ENCODE measurements around the gene ACSF3. TPM values are rescaled to one million over a fixed set of nuclear protein-coding genes. Genes with fewer than 3 reads are reported as not detected.

ACSF3 gene
- total and polyA plus RNA-seq, 2 of the 4 experiments (the other 2 are of a cell fraction): 9.5 to 14.2 TPM

DNA sequence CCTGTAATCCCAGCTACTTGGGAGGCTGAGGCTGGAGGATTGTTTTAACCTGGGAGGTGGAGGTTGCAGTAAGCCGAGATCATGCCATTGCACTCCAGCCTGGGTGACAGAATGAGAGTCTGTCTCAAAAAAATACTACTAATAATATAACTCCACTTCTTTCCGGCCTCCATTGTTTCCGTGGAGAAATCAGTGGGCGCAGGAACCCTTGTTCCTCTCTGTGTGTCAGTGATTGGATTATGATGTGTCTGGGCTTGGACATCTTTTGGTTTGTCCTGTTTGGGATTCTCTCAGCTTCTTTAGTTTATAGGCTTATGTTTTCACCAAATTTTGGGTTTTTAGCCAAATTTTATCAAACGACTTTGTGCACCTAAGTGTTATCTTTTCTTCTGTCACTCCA is 36.8 kb downstream of the ACSF3 start:
- Histone ChIP-seq H2BK120ac (ENCODE audit: low read depth, low read length) (no peak overlapping the region), H3K4me1 (ENCODE audit: control insufficient read depth, insufficient read depth, low read length) (no peaks in the 10 kb centered on the region), H2AK5ac (ENCODE audit: low read depth, low read length) (no peak overlapping the region), H3K9ac (ENCODE audit: low read depth, low read length) (no peak overlapping the region), H3K36me3 (ENCODE audit: control insufficient read depth, insufficient read depth, low read length) (peaks cover 32% of the 10 kb centered on the region), H2AFZ (replicated peaks; ENCODE audit: low read length, poor library complexity) (no peak overlapping the region), H2BK15ac (ENCODE audit: low read depth, low read length) (no peak overlapping the region), H2BK5ac (ENCODE audit: low read depth, low read length, poor library complexity, severe bottlenecking) (no peak overlapping the region), H3K9me1 (ENCODE audit: insufficient read depth, low read length) (no peaks in the 10 kb centered on the region), H2BK20ac (ENCODE audit: low read depth, low read length) (no peak overlapping the region), H3K18ac (ENCODE audit: low read depth, low read length) (no peak overlapping the region), H3K27ac (ENCODE audit: insufficient read depth, low read length) (no peak overlapping the region), H3K56ac (ENCODE audit: extremely low read depth, insufficient read depth, low read length) (no peak overlapping the region), H3K23ac (ENCODE audit: low read depth, low read length) (no peak overlapping the region), H3K27me3 (ENCODE audit: control insufficient read depth, insufficient read depth, low read length) (no peaks in the 10 kb centered on the region), H3K79me1 (ENCODE audit: low read depth in 1 of 2, low read length in 2 of 2) (peaks cover 3 to 8% of the 10 kb centered on the region in 2 experiments; a peak in 3 of 4 replicates), H4K5ac (ENCODE audit: low read depth, low read length) (no peak overlapping the region), H3K4ac (ENCODE audit: low read depth, low read length) (no peak overlapping the region), H4K20me1 (ENCODE audit: insufficient read depth, low read length) (no peaks in the 10 kb centered on the region; the same call in 1 of the 2 replicates), H2AK9ac (replicated peaks; ENCODE audit: low read depth, low read length, poor library complexity) (no peak overlapping the region), H3K4me3 (ENCODE audit: insufficient read depth, low read depth, low read length) (no peak overlapping the region), H3K4me2 (ENCODE audit: low read depth, low read length) (no peak overlapping the region), H4K8ac (ENCODE audit: low read depth in 2 of 2, low read length in 2 of 2) (no peak overlapping the region), H3K9me3 (ENCODE audit: control insufficient read depth, insufficient read depth, low read length) (peaks cover under 1% of the 10 kb centered on the region), H4K91ac (ENCODE audit: insufficient read depth, low read depth, low read length) (no peak overlapping the region), H3K14ac (replicated peaks; ENCODE audit: low read depth, low read length) (no peak overlapping the region)
- in situ Hi-C loops (cut with MboI; ENCODE audit: low sequenced_read_pairs) (no loop called here), intact Hi-C loops (cut with micrococcal nuclease) (no loop called here), dilution Hi-C loops (cut with HindIII; ENCODE audit: low sequenced_read_pairs, unreplicated experiment) (no loop called here)
- ChIA-PET POLR2A (ENCODE audit: unreplicated experiment) (no interaction called here), CTCF (no interaction called here)
- TF ChIP-seq, protein P1, sequence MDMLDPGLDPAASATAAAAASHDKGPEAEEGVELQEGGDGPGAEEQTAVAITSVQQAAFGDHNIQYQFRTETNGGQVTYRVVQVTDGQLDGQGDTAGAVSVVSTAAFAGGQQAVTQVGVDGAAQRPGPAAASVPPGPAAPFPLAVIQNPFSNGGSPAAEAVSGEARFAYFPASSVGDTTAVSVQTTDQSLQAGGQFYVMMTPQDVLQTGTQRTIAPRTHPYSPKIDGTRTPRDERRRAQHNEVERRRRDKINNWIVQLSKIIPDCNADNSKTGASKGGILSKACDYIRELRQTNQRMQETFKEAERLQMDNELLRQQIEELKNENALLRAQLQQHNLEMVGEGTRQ (IDR thresholded peaks at IDR 0.05; ENCODE audit: low read depth, low read length): no peak
- TF ChIP-seq MXI1 (IDR thresholded peaks at IDR 0.05; ENCODE audit: borderline replicate concordance, low read depth, low read length) (no peak), RFX5 (IDR thresholded peaks at IDR 0.05; ENCODE audit: low read depth, low read length) (no peak), CHD1 (IDR thresholded peaks at IDR 0.05; ENCODE audit: low read depth, low read length) (no peak), RCOR1 (IDR thresholded peaks at IDR 0.05; ENCODE audit: insufficient replicate concordance, low read length) (no peak), BHLHE40 (IDR thresholded peaks at IDR 0.05; ENCODE audit: low read depth, low read length) (no peak), CEBPB (IDR thresholded peaks at IDR 0.05; ENCODE audit: low read depth, low read length) (no peak), SMC3 (IDR thresholded peaks at IDR 0.05; ENCODE audit: low read depth, low read length) (no peak), FOS (IDR thresholded peaks at IDR 0.05; ENCODE audit: low read depth, low read length) (no peak), MAFK (IDR thresholded peaks at IDR 0.05; ENCODE audit: low read depth, low read length) (no peak), POLR2A (IDR thresholded peaks at IDR 0.05; ENCODE audit: low read depth, low read length) (no peak), NFE2L2 (IDR thresholded peaks at IDR 0.05; ENCODE audit: low read depth, low read length) (no peak), RAD21 (IDR thresholded peaks at IDR 0.05; ENCODE audit: low read length) (no peak), MAZ (IDR thresholded peaks at IDR 0.05; ENCODE audit: borderline replicate concordance, low read depth, low read length) (no peak)
- TF ChIP-seq, protein P2, sequence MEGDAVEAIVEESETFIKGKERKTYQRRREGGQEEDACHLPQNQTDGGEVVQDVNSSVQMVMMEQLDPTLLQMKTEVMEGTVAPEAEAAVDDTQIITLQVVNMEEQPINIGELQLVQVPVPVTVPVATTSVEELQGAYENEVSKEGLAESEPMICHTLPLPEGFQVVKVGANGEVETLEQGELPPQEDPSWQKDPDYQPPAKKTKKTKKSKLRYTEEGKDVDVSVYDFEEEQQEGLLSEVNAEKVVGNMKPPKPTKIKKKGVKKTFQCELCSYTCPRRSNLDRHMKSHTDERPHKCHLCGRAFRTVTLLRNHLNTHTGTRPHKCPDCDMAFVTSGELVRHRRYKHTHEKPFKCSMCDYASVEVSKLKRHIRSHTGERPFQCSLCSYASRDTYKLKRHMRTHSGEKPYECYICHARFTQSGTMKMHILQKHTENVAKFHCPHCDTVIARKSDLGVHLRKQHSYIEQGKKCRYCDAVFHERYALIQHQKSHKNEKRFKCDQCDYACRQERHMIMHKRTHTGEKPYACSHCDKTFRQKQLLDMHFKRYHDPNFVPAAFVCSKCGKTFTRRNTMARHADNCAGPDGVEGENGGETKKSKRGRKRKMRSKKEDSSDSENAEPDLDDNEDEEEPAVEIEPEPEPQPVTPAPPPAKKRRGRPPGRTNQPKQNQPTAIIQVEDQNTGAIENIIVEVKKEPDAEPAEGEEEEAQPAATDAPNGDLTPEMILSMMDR (conservative IDR thresholded peaks at IDR 0.05; ENCODE audit: low read depth, low read length): no peak
- TF ChIP-seq, protein P3, sequence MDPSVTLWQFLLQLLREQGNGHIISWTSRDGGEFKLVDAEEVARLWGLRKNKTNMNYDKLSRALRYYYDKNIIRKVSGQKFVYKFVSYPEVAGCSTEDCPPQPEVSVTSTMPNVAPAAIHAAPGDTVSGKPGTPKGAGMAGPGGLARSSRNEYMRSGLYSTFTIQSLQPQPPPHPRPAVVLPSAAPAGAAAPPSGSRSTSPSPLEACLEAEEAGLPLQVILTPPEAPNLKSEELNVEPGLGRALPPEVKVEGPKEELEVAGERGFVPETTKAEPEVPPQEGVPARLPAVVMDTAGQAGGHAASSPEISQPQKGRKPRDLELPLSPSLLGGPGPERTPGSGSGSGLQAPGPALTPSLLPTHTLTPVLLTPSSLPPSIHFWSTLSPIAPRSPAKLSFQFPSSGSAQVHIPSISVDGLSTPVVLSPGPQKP (IDR thresholded peaks at IDR 0.05; ENCODE audit: borderline replicate concordance, low read depth, low read length): no peak
- DNase-seq (no peak), ATAC-seq (ENCODE audit: low read depth) (no peak)
- no TSS peak for BruUV-seq (replicated peaks)
- WGBS, 2 experiments (ENCODE audit: extremely low coverage in 2 of 2, insufficient read length in 1 of 2): no CpG with 5 or more reads among the region's 5 CpGs
